Gastroesophageal sphincter (tissue), 3 donors: ENCODE results near the gene GMDS.

Experiments
- CTCF ChIP-seq, 4 experiments: fragments of 200-600 bp in 2 of 4; fragments of 450-650 bp in 2 of 4; sonication (generic) in 1 of 4; IDR thresholded peaks; one replicate each; pipeline ENCODE4 v1.5.1; 2017 to 2019; ENCODE audit warnings: antibody characterized with exemption in 4 of 4, mild to moderate bottlenecking in 2 of 4, moderate library complexity in 2 of 4
- EP300 ChIP-seq: sonication (generic); formaldehyde crosslinking; IDR thresholded peaks from one replicate; pipeline ENCODE4 v1.6.1; 2017; ENCODE audit warnings: antibody characterized with exemption, mild to moderate bottlenecking
- POLR2A ChIP-seq, 2 donors: fragments of 450-650 bp; IDR thresholded peaks; one replicate each; pipeline ENCODE4 v1.6.1; 2017; ENCODE audit warnings: antibody characterized with exemption in 2 of 2, mild to moderate bottlenecking in 2 of 2, moderate library complexity in 1 of 2
- POLR2AphosphoS5 ChIP-seq: sonication (generic); formaldehyde crosslinking; IDR thresholded peaks from one replicate; pipeline ENCODE4 v1.6.1; 2017; ENCODE audit warnings: antibody characterized with exemption

GRCh38 chr6:1945235-1945832 lies 300.1 kb downstream of the GMDS start:
- TF ChIP-seq CTCF (IDR thresholded peaks at IDR 0.05) (no peak), POLR2AphosphoS5 (no peak), EP300 (no peak), POLR2A (IDR thresholded peaks at IDR 0.05) (no peak)
